Keratinocyte (primary cell): ENCODE data around the gene TTC33.

Experiments used
- EZH2 ChIP-seq: IDR thresholded peaks from one replicate; pipeline ENCODE4 v1.6.1; 2012; ENCODE audit warnings: inconsistent platforms, mild to moderate bottlenecking, low read length, moderate library complexity
- TF ChIP-seq, protein P1 (sequence below), 3 experiments: IDR thresholded peaks in 1 of 3; conservative IDR thresholded peaks in 1 of 3; optimal IDR thresholded peaks in 1 of 3; 2 replicates in 2 of 3; 3 replicates in 1 of 3; pipeline versions ENCODE3 to v1.5.1; 2011; ENCODE audit warnings: low read length in 3 of 3, mild to moderate bottlenecking in 3 of 3, moderate library complexity in 2 of 3, control low read depth in 1 of 3, inconsistent platforms in 1 of 3; ENCODE audit not compliant: insufficient read depth in 2 of 3; ENCODE audit errors: extremely low read depth in 1 of 3

DNA sequence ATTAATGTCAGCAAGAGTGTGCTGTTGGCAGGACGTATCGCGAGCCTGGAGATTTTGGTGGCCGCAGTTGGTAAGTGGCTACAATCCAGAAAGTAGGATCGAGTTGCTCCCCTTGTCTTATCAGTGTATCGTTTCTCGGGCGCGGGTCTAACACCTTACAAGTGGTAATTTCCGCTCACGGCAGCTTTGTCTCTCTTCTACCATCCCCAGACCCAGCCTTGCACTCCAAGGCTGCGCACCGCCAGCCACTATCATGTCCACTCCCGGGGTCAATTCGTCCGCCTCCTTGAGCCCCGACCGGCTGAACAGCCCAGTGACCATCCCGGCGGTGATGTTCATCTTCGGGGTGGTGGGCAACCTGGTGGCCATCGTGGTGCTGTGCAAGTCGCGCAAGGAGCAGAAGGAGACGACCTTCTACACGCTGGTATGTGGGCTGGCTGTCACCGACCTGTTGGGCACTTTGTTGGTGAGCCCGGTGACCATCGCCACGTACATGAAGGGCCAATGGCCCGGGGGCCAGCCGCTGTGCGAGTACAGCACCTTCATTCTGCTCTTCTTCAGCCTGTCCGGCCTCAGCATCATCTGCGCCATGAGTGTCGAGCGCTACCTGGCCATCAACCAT is 74.9 kb downstream of the TTC33 start:
- TF ChIP-seq, protein P1, sequence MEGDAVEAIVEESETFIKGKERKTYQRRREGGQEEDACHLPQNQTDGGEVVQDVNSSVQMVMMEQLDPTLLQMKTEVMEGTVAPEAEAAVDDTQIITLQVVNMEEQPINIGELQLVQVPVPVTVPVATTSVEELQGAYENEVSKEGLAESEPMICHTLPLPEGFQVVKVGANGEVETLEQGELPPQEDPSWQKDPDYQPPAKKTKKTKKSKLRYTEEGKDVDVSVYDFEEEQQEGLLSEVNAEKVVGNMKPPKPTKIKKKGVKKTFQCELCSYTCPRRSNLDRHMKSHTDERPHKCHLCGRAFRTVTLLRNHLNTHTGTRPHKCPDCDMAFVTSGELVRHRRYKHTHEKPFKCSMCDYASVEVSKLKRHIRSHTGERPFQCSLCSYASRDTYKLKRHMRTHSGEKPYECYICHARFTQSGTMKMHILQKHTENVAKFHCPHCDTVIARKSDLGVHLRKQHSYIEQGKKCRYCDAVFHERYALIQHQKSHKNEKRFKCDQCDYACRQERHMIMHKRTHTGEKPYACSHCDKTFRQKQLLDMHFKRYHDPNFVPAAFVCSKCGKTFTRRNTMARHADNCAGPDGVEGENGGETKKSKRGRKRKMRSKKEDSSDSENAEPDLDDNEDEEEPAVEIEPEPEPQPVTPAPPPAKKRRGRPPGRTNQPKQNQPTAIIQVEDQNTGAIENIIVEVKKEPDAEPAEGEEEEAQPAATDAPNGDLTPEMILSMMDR (optimal IDR thresholded peaks at IDR 0.05 in 1 of 3, IDR thresholded peaks at IDR 0.05 in 1 of 3, conservative IDR thresholded peaks at IDR 0.05 in 1 of 3; ENCODE audit: extremely low read depth in 1 of 3, insufficient read depth in 2 of 3, low read length in 3 of 3) = peak; percentile 12 to 39 (median 19)
- no peak for TF ChIP-seq EZH2
